ENCODE results near the gene EXOC1L. TPM values are rescaled to one million over a fixed set of nuclear protein-coding genes. Genes with fewer than 3 reads are reported as not detected.
A peak's percentile ranks its signal among the peaks of the same experiment; 100 is the strongest.

Gene EXOC1L
- total and polyA plus RNA-seq, 2 of the 13 experiments (the other 11 are each of a cell fraction or from before 2014, with no cell fraction given), result not detected

DNA sequence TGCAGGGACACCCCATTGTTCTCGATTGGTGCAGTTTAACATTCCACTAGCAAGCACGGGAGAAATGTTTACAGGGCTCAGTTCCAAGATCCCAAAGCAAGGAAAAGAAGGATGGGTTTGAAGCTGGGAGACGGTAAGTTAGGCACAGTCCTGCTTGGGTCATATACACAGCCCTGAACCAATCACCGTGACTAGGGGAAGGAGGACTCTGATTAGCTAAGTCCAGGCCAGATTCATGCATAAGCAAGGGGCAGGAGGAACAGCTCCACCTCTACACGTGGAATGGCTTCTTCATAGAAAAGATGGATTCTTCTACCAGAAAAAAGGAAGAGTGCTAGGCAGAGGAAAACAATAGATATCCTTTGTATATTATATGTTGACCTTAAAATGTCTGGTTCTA, 11.0 kb upstream of the EXOC1L start (continued):
- TF ChIP-seq ZNF720 (CRISPR knock-in tag; IDR thresholded peaks at IDR 0.05) (no peak), RAD51 (IDR thresholded peaks at IDR 0.05; ENCODE audit: borderline replicate concordance) (no peak), NFIC (IDR thresholded peaks at IDR 0.05; ENCODE audit: low read length) (no peak)

DNA sequence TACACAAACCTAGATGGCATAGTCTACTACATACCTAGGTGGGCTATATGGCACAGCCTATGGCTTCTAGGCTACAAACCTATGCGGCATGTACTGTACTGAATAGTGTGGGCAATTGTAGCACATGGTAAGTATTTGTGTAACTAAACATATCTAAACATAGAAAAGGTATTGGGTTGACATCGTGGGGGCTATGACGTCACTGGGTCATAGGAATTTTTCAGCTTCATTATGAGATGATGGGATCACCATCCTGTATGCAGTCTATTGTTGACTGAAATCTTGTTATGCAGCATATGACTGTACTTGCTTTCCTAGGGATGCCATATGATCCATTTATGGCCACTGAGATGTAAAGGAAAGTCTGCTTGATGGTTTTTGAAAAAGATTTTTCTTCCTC, 1.9 kb upstream of the EXOC1L start:
- ATAC-seq, result no peak
- H3K9ac ChIP-seq (ENCODE audit: insufficient read depth, low read depth, low read length), result no peak overlapping the region
- no peak overlapping the region for H3K4me3 ChIP-seq (replicated peaks in 1 of 3; ENCODE audit: insufficient read depth in 1 of 3, low read depth in 2 of 3, low read length in 3 of 3)
- no peak for DNase-seq (ENCODE audit: low spot score)
- no peak overlapping the region for H3K4me2 ChIP-seq (ENCODE audit: low read depth, low read length)
- H3K9me3 ChIP-seq (ENCODE audit: low read length), result no peaks in the 10 kb centered on the region
- no peaks in the 10 kb centered on the region for H4K20me1 ChIP-seq (ENCODE audit: insufficient read depth, low read length)
- H3K27me3 ChIP-seq (ENCODE audit: control insufficient read depth in 1 of 2, insufficient read depth in 2 of 2, low read length in 2 of 2), result peaks cover 2 to 14% of the 10 kb centered on the region in 2 experiments; a peak in 3 of 5 replicates
- no peak overlapping the region for H3K27ac ChIP-seq (ENCODE audit: extremely low read length, insufficient read depth, low read length)
- WGBS (ENCODE audit: low lambda C conversion rate), result 0% methylated on average over 3 of the region's 3 CpGs
- ChIA-PET CTCF (ENCODE audit: low intra/inter-chr PET ratio, low total read pairs) (no interaction called here), POLR2A (no interaction called here)
- H3K36me3 ChIP-seq (replicated peaks in 1 of 2; ENCODE audit: control insufficient read depth in 1 of 2, insufficient read depth in 2 of 2, low read length in 2 of 2), result no peaks in the 10 kb centered on the region
- no peak for TF ChIP-seq WIZ (CRISPR knock-in tag; IDR thresholded peaks at IDR 0.05)
- TF ChIP-seq, protein P1, sequence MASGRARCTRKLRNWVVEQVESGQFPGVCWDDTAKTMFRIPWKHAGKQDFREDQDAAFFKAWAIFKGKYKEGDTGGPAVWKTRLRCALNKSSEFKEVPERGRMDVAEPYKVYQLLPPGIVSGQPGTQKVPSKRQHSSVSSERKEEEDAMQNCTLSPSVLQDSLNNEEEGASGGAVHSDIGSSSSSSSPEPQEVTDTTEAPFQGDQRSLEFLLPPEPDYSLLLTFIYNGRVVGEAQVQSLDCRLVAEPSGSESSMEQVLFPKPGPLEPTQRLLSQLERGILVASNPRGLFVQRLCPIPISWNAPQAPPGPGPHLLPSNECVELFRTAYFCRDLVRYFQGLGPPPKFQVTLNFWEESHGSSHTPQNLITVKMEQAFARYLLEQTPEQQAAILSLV (CRISPR knock-in tag; IDR thresholded peaks at IDR 0.05; ENCODE audit: borderline replicate concordance), result no peak
- peak; percentile 97 for TF ChIP-seq CREB1 (IDR thresholded peaks at IDR 0.05)
- no peak for TF ChIP-seq CREB1 (CRISPR knock-in tag; IDR thresholded peaks at IDR 0.05)
- TF ChIP-seq, protein P2, sequence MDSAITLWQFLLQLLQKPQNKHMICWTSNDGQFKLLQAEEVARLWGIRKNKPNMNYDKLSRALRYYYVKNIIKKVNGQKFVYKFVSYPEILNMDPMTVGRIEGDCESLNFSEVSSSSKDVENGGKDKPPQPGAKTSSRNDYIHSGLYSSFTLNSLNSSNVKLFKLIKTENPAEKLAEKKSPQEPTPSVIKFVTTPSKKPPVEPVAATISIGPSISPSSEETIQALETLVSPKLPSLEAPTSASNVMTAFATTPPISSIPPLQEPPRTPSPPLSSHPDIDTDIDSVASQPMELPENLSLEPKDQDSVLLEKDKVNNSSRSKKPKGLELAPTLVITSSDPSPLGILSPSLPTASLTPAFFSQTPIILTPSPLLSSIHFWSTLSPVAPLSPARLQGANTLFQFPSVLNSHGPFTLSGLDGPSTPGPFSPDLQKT (CRISPR knock-in tag; IDR thresholded peaks at IDR 0.05; ENCODE audit: borderline replicate concordance), result no peak
- TF ChIP-seq, protein P3, sequence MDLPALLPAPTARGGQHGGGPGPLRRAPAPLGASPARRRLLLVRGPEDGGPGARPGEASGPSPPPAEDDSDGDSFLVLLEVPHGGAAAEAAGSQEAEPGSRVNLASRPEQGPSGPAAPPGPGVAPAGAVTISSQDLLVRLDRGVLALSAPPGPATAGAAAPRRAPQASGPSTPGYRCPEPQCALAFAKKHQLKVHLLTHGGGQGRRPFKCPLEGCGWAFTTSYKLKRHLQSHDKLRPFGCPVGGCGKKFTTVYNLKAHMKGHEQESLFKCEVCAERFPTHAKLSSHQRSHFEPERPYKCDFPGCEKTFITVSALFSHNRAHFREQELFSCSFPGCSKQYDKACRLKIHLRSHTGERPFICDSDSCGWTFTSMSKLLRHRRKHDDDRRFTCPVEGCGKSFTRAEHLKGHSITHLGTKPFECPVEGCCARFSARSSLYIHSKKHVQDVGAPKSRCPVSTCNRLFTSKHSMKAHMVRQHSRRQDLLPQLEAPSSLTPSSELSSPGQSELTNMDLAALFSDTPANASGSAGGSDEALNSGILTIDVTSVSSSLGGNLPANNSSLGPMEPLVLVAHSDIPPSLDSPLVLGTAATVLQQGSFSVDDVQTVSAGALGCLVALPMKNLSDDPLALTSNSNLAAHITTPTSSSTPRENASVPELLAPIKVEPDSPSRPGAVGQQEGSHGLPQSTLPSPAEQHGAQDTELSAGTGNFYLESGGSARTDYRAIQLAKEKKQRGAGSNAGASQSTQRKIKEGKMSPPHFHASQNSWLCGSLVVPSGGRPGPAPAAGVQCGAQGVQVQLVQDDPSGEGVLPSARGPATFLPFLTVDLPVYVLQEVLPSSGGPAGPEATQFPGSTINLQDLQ (CRISPR knock-in tag; IDR thresholded peaks at IDR 0.05), result no peak
- no peak for TF ChIP-seq MAFK (conservative IDR thresholded peaks at IDR 0.05 in 1 of 2, IDR thresholded peaks at IDR 0.05 in 1 of 2; ENCODE audit: low read length in 2 of 2)
- TF ChIP-seq ATF7 (IDR thresholded peaks at IDR 0.05), result peak; percentile 95
- no peak for TF ChIP-seq ATF7 (CRISPR knock-in tag; IDR thresholded peaks at IDR 0.05)
- no peak for FAIRE-seq
- no peak overlapping the region for H2AFZ ChIP-seq (ENCODE audit: low read length)
- intact Hi-C loops (cut with micrococcal nuclease; ENCODE audit: unreplicated experiment), result no loop called here
- in situ Hi-C loops (cut with HindIII; ENCODE audit: extremely low pct_ligation_motif_present, low pct_unique_long_range_greater_than_20kb), result no loop called here
- no peaks in the 10 kb centered on the region for H3K79me2 ChIP-seq (ENCODE audit: insufficient read depth, low read length)
- no peaks in the 10 kb centered on the region for H3K4me1 ChIP-seq (ENCODE audit: insufficient read depth, low read length)
- no TSS peak for BruUV-seq (replicated peaks)

All from HepG2 (cell line).